ENCODE results near the gene PIAS1. TPM values are rescaled to one million over a fixed set of nuclear protein-coding genes. Genes with fewer than 3 reads are reported as not detected.
"Not testable (repeated sequence)": the region's sequence is repeated elsewhere in the genome, so short reads cannot be mapped to it uniquely, and the experiment has no call there.

PIAS1 gene
- total and polyA plus RNA-seq, 12 donors, result 5.8 to 37.9 (median 30.3) TPM

DNA sequence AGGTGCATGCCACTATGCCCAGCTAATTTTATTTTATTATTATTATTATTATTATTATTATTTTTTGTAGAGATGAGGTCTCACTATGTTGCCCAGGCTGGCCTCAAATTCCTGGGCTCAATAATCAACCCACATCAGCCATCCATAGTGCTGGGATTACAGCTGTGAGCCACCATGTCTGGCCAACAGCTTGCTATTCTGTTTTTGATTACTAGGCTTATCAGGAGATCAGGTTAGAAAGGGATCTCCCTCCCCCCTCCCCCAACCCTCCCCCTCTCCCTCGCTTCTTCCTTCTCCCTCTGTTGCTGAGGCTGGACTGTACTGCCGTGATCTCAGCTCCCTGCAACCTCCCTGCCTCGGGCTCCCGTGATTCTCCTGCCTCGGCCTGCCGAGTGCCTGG, 166.9 kb downstream of the PIAS1 start:
- intact Hi-C loops (cut with DNase I), result no loop called here
- Histone ChIP-seq H3K9me3 (no peaks in the 10 kb centered on the region), H3K27ac (no peak overlapping the region), H3K27me3 (no peaks in the 10 kb centered on the region), H3K4me3 (no peak overlapping the region), H3K36me3 (peaks cover 0 to 21% (median 0%) of the 10 kb centered on the region in 9 donors), H3K4me1 (peaks cover 0 to 7% (median 0%) of the 10 kb centered on the region in 9 donors)
- DNase-seq (no peak), ATAC-seq (no peak)
- TF ChIP-seq, protein P1, sequence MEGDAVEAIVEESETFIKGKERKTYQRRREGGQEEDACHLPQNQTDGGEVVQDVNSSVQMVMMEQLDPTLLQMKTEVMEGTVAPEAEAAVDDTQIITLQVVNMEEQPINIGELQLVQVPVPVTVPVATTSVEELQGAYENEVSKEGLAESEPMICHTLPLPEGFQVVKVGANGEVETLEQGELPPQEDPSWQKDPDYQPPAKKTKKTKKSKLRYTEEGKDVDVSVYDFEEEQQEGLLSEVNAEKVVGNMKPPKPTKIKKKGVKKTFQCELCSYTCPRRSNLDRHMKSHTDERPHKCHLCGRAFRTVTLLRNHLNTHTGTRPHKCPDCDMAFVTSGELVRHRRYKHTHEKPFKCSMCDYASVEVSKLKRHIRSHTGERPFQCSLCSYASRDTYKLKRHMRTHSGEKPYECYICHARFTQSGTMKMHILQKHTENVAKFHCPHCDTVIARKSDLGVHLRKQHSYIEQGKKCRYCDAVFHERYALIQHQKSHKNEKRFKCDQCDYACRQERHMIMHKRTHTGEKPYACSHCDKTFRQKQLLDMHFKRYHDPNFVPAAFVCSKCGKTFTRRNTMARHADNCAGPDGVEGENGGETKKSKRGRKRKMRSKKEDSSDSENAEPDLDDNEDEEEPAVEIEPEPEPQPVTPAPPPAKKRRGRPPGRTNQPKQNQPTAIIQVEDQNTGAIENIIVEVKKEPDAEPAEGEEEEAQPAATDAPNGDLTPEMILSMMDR (IDR thresholded peaks at IDR 0.05), result no peak
- 97 to 99% methylated on average over 6 of the region's 6 CpGs for WGBS, 2 donors

DNA sequence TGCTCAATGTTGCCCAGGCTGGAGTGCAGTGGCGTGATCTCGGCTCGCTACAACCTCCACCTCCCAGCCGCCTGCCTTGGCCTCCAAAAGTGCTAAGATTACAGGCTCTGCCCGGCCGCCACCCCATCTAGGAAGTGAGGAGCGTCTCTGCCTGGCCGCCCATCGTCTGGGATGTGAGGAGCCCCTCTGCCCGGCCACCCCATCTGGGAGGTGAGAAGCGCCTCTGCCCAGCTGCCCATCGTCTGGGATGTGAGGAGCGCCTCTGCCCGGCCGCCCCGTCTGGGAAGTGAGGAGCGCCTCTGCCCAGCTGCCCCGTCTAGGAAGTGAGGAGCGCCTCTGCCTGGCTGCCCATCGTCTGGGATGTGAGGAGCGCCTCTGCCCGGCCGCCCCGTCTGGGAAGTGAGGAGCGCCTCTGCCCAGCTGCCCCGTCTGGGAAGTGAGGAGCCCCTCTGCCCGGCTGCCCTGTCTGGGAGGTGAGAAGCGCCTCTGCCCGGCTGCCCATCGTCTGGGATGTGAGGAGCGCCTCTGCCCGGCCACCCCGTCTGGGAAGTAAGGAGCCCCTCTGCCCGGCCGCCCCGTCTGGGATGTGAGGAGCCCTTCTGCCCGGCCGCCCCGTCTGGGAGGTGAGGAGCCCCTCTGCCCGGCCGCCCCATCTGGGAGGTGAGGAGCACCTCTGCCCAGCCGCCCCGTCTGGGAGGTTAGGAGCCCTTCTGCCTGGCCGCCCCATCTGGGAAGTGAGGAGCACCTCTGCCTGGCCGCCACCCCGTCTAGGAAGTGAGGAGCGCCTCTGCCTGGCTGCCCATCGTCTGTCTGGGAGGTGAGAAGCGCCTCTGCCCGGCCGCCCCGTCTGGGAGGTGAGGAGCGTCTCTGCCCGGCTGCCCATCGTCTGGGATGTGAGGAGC, 167.7 kb downstream of the PIAS1 start:
- WGBS, 2 donors, result 87 to 91% methylated on average over 51 to 55 of the region's 55 CpGs
- peaks cover 0 to 14% (median 0%) of the 10 kb centered on the region in 9 donors for H3K36me3 ChIP-seq
- H3K4me1 ChIP-seq; intact Hi-C loops (cut with DNase I); H3K4me3 ChIP-seq; H3K9me3 ChIP-seq; DNase-seq; ATAC-seq; H3K27me3 ChIP-seq; H3K27ac ChIP-seq: not testable (repeated sequence)

DNA sequence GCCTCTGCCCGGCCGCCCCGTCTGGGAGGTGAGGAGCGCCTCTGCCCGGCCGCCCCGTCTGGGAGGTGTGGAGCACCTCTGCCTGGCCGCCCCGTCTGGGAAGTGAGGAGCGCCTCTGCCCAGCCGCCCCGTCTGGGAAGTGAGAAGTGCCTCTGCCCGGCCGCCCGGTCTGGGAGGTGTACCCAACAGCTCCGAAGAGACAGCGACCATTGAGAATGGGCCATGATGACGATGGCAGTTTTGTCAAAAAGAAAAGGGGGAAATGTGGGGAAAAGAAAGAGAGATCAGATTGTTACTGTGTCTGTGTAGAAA, 168.3 kb downstream of the PIAS1 start:
- intact Hi-C loops (cut with DNase I); H3K27me3 ChIP-seq; H3K9me3 ChIP-seq; DNase-seq; H3K4me3 ChIP-seq; H3K4me1 ChIP-seq; H3K27ac ChIP-seq; H3K36me3 ChIP-seq; ATAC-seq: not testable (repeated sequence)
- WGBS, 2 donors, result 91 to 96% methylated on average over 17 to 18 of the region's 18 CpGs

DNA sequence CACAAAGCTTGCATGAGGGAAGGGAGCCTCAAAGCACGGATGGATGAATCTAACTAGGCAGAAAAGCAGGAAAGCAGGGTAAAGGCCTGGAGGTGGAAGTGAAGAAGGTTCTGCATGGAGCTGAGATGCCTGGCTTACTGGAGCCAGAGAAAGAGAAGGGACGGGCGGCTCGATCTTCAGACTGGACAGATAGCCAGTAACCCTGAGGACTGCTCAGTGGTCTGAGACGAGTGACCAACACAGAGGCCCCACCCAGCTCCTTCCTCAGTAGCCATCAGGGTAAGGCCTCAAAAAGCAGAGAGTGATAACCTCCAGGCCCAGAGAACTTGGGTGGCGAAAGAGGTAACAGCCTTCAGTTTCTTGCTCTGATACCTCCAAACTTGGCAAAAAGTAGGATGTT, 169.1 kb downstream of the PIAS1 start:
- Histone ChIP-seq H3K27me3 (no peaks in the 10 kb centered on the region), H3K4me3 (no peak overlapping the region), H3K36me3 (peaks cover 0 to 4% (median 0%) of the 10 kb centered on the region in 9 donors), H3K27ac (no peak overlapping the region), H3K9me3 (no peaks in the 10 kb centered on the region), H3K4me1 (peaks cover 0 to 6% (median 2%) of the 10 kb centered on the region in 9 donors)
- ATAC-seq, result no peak
- intact Hi-C loops (cut with DNase I), result no loop called here
- TF ChIP-seq, protein P1 (IDR thresholded peaks at IDR 0.05), result no peak
- 97% methylated on average over 6 of the region's 6 CpGs for WGBS, 2 donors
- no peak for DNase-seq

DNA sequence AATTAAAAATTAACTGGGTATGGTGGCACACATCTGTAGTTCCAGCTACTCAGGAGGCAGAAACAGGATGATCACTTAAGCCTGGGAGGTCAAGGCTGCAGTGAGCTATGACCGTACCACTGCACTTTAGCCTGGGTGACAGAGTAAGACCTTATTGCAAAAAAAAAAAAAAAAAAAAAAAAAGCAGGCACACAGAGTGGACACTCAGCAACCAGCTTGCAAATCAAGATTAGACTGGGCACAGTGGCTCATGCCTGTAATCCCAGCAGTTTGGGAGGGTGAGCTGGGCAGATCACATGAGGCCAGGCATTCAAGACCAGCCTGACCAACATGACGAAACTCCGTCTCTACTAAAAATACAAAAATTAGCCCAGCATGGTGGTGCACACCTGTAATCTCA, 170.0 kb downstream of the PIAS1 start:
- ATAC-seq (no peak), DNase-seq (no peak)
- WGBS, 2 donors, result 64 to 78% methylated on average over 3 of the region's 3 CpGs
- Histone ChIP-seq H3K36me3 (no peaks in the 10 kb centered on the region), H3K27me3 (no peaks in the 10 kb centered on the region), H3K27ac (no peak overlapping the region), H3K9me3 (no peaks in the 10 kb centered on the region), H3K4me3 (no peak overlapping the region), H3K4me1 (peaks cover 6 to 16% (median 9%) of the 10 kb centered on the region in 9 donors)
- intact Hi-C loops (cut with DNase I), result no loop called here
- TF ChIP-seq, protein P1 (IDR thresholded peaks at IDR 0.05), result no peak

All from heart right ventricle (tissue), 16 donors.